Measurements from ENCODE around the gene PXMP2.

PXMP2 gene

GRCh38 chr12:132734206-132734605, 46.8 kb downstream of the PXMP2 start:
- in situ Hi-C loops (cut with MboI; ENCODE audit: low sequenced_read_pairs, unreplicated experiment), result no loop called here
- TF ChIP-seq, protein P1, sequence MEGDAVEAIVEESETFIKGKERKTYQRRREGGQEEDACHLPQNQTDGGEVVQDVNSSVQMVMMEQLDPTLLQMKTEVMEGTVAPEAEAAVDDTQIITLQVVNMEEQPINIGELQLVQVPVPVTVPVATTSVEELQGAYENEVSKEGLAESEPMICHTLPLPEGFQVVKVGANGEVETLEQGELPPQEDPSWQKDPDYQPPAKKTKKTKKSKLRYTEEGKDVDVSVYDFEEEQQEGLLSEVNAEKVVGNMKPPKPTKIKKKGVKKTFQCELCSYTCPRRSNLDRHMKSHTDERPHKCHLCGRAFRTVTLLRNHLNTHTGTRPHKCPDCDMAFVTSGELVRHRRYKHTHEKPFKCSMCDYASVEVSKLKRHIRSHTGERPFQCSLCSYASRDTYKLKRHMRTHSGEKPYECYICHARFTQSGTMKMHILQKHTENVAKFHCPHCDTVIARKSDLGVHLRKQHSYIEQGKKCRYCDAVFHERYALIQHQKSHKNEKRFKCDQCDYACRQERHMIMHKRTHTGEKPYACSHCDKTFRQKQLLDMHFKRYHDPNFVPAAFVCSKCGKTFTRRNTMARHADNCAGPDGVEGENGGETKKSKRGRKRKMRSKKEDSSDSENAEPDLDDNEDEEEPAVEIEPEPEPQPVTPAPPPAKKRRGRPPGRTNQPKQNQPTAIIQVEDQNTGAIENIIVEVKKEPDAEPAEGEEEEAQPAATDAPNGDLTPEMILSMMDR (IDR thresholded peaks at IDR 0.05; ENCODE audit: borderline replicate concordance, control extremely low read depth, extremely low read depth, insufficient read depth, missing control alignments), result no peak
- no peak for DNase-seq (ENCODE audit: low spot score)

- in situ Hi-C loops (cut with MboI; ENCODE audit: low sequenced_read_pairs, unreplicated experiment), result no loop called here
- no peak for DNase-seq (ENCODE audit: low spot score)
- TF ChIP-seq, protein P1 (IDR thresholded peaks at IDR 0.05; ENCODE audit: borderline replicate concordance, control extremely low read depth, extremely low read depth, insufficient read depth, missing control alignments), result no peak
These were observed 48.1 kb downstream of the PXMP2 start for GRCh38 chr12:132735496-132735895.

DNA sequence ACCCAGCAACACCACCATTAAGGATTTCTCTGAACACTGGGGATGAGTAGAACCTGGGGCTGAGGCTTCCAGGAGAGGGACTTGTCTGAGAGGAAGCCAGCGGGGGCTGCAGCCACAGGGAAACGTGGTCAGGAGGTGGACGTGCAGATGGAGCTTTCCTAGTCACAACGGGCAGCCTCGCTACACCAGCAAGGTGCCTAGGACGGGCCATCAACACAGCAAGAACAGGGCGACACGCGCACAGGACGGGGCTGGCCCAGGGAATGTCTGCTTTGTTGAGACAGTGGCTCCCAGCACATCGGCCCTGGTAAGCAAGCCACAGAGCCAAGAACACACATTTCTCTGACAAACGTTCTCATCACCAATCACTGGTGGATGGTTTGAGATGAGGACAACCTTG, 49.0 kb downstream of the PXMP2 start:
- in situ Hi-C loops (cut with MboI; ENCODE audit: low sequenced_read_pairs, unreplicated experiment), result no loop called here
- TF ChIP-seq, protein P1 (IDR thresholded peaks at IDR 0.05; ENCODE audit: borderline replicate concordance, control extremely low read depth, extremely low read depth, insufficient read depth, missing control alignments), result no peak
- DNase-seq (ENCODE audit: low spot score), result no peak

GRCh38 chr12:132736913-132737312, 49.5 kb downstream of the PXMP2 start:
- TF ChIP-seq, protein P1 (IDR thresholded peaks at IDR 0.05; ENCODE audit: borderline replicate concordance, control extremely low read depth, extremely low read depth, insufficient read depth, missing control alignments), result no peak
- no peak for DNase-seq (ENCODE audit: low spot score)
- in situ Hi-C loops (cut with MboI; ENCODE audit: low sequenced_read_pairs, unreplicated experiment), result no loop called here

- in situ Hi-C loops (cut with MboI; ENCODE audit: low sequenced_read_pairs, unreplicated experiment), result no loop called here
- no peak for DNase-seq (ENCODE audit: low spot score)
- TF ChIP-seq, protein P1 (IDR thresholded peaks at IDR 0.05; ENCODE audit: borderline replicate concordance, control extremely low read depth, extremely low read depth, insufficient read depth, missing control alignments), result no peak
These were observed 52.4 kb downstream of the PXMP2 start for GRCh38 chr12:132739600-132740312.

DNA sequence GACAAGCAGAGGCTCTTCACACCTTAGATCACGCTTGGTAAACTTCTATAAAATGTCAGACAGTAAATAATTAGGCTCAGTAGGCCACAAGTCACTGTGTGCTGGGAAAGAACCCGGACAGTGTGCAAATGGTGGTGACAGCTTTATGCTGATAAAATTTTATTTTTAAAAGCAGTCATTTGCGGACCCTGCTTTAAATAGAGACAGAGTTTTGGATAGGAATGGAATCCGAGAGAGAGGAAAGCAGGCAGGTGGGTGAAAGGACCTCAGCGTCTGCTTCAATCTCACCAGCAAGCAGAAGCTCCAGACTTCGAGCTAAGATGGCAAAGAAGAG, 52.9 kb downstream of the PXMP2 start:
- TF ChIP-seq, protein P1 (IDR thresholded peaks at IDR 0.05; ENCODE audit: borderline replicate concordance, control extremely low read depth, extremely low read depth, insufficient read depth, missing control alignments), result no peak
- in situ Hi-C loops (cut with MboI; ENCODE audit: low sequenced_read_pairs, unreplicated experiment), result no loop called here
- no peak for DNase-seq (ENCODE audit: low spot score)
